ENCODE measurements around the gene SNRPA. TPM values are rescaled to one million over a fixed set of nuclear protein-coding genes. Genes with fewer than 3 reads are reported as not detected.
A peak's percentile ranks its signal among the peaks of the same experiment; 100 is the strongest.

SNRPA gene
- total and polyA plus RNA-seq, 2 of the 8 experiments (the other 6 are each of a cell fraction or from before 2014, with no cell fraction given), result 201 to 202 TPM

DNA sequence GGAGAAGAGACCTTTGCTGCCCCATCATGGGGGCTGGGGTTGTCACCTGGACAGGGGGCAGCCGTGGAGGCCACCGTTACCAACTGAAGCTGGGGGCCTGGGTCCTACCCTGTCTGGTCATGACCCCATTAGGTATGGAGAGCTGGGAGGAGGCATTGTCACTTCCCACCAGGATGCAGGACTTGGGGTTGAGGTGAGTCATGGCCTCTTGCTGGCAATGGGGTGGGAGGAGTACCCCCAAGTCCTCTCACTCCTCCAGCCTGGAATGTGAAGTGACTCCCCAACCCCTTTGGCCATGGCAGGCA lies 57.0 kb downstream of the SNRPA start:
- peaks cover 21% of the 10 kb centered on the region for H3K79me1 ChIP-seq (ENCODE audit: low read depth, low read length)
- H2AFZ ChIP-seq (ENCODE audit: low read length), result no peak overlapping the region
- peaks cover 3 to 30% (median 13%) of the 10 kb centered on the region in 4 experiments; a peak in 6 of 8 replicates for H3K36me3 ChIP-seq (ENCODE audit: control insufficient read depth in 2 of 4, insufficient read depth in 4 of 4, low read length in 3 of 4)
- ChIA-PET POLR2A (ENCODE audit: partially characterized antibody) (interaction anchor here (0.7 to 15.7 kb wide), 15 partner anchors 7 to 154 kb away, joined by 3 to 241 read pairs (median 6); partner anchors contain the start of genes ACTMAP, EGLN2, MIA and RAB4B), CTCF (ENCODE audit: partially characterized antibody) (interaction anchor here (0.7 to 4.4 kb wide), 20 partner anchors 9 to 336 kb away, joined by 3 to 26 read pairs (median 4); partner anchors contain the start of genes COQ8B, ITPKC and RAB4B)
- H2BK20ac ChIP-seq (ENCODE audit: low read length), result no peak overlapping the region
- H2AK5ac ChIP-seq (ENCODE audit: low read depth, low read length), result no peak overlapping the region
- H3K27me3 ChIP-seq (replicated peaks in 1 of 4; ENCODE audit: control insufficient read depth in 3 of 4, extremely low read depth in 1 of 4, insufficient read depth in 3 of 4, low read length in 3 of 4), result peaks cover 0 to 3% (median 0%) of the 10 kb centered on the region in 4 experiments; a peak in 2 of 7 replicates
- no peak overlapping the region for H3K4me2 ChIP-seq (ENCODE audit: insufficient read depth in 1 of 2, low read depth in 2 of 2, low read length in 2 of 2)
- H2BK120ac ChIP-seq (replicated peaks; ENCODE audit: low read depth, low read length), result no peak overlapping the region
- H3K56ac ChIP-seq (replicated peaks; ENCODE audit: insufficient read length, low read depth, low read length), result no peak overlapping the region
- peaks cover 6 to 52% (median 21%) of the 10 kb centered on the region in 4 experiments for H3K4me1 ChIP-seq (replicated peaks in 1 of 4; ENCODE audit: control insufficient read depth in 3 of 4, insufficient read depth in 4 of 4, low read length in 3 of 4)
- 88% methylated on average over 2 of the region's 2 CpGs; no CpG with 5 or more reads in 1 of the 2 experiments for WGBS, 2 experiments (ENCODE audit: extremely low coverage in 1 of 2, insufficient coverage in 1 of 2, insufficient read length in 1 of 2, insufficient replicate concordance in 2 of 2, low coverage in 1 of 2, low lambda C conversion rate in 2 of 2, missing lambda C conversion rate in 1 of 2)
- no peak overlapping the region for H4K8ac ChIP-seq (ENCODE audit: extremely low read depth, insufficient read depth, low read length)
- H4K20me1 ChIP-seq (replicated peaks in 1 of 2; ENCODE audit: control insufficient read depth in 1 of 2, insufficient read depth in 2 of 2, low read length in 2 of 2), result peaks cover 35 to 48% of the 10 kb centered on the region in 2 experiments
- no peak overlapping the region for H3K14ac ChIP-seq (ENCODE audit: insufficient read length)
- H3K9me3 ChIP-seq (ENCODE audit: insufficient read depth in 2 of 2, low read depth in 1 of 2, low read length in 1 of 2), result no peaks in the 10 kb centered on the region
- no peak overlapping the region for H3K4ac ChIP-seq (replicated peaks; ENCODE audit: insufficient read length, low read depth, low read length)
- H3K18ac ChIP-seq (ENCODE audit: extremely low read depth, low read length), result no peak overlapping the region
- H3K9ac ChIP-seq (replicated peaks in 1 of 4; ENCODE audit: extremely low read depth in 1 of 4, low read depth in 3 of 4, low read length in 3 of 4), result no peak overlapping the region
- no peak overlapping the region for H2BK12ac ChIP-seq (ENCODE audit: low read depth, low read length)
- FAIRE-seq (no peak), DNase-seq (ENCODE audit: low read depth in 1 of 2, low spot score in 2 of 2) (no peak)
- H4K91ac ChIP-seq (replicated peaks; ENCODE audit: insufficient read length, low read length), result no peak overlapping the region
- no peak overlapping the region for H3K27ac ChIP-seq (ENCODE audit: low read depth, low read length)
- peak overlapping the region; percentile 78; the same call in 1 of the 2 replicates for H2BK5ac ChIP-seq (ENCODE audit: low read depth, low read length)
- H3K23ac ChIP-seq (ENCODE audit: insufficient read length), result no peak overlapping the region
- peaks cover 12% of the 10 kb centered on the region; the same call in 1 of the 2 replicates for H3K23me2 ChIP-seq (ENCODE audit: low read depth, low read length)
- H2BK15ac ChIP-seq (ENCODE audit: low read length), result no peak overlapping the region
- peaks cover 0 to 44% of the 10 kb centered on the region in 2 experiments; a peak in 3 of 4 replicates for H3K79me2 ChIP-seq (ENCODE audit: control insufficient read depth in 1 of 2, insufficient read depth in 2 of 2, low read length in 2 of 2)
- H4K5ac ChIP-seq (ENCODE audit: insufficient read length, low read depth, low read length), result no peak overlapping the region
- H3K4me3 ChIP-seq (ENCODE audit: extremely low read depth in 1 of 4, insufficient read depth in 2 of 4, low read depth in 3 of 4, low read length in 4 of 4), result no peak overlapping the region
- TF ChIP-seq CTBP2 (IDR thresholded peaks at IDR 0.05; ENCODE audit: borderline replicate concordance, insufficient read depth, insufficient read length, low read length) (no peak), CBX5 (IDR thresholded peaks at IDR 0.05; ENCODE audit: low read depth, low read length) (no peak), POU5F1 (IDR thresholded peaks at IDR 0.05; ENCODE audit: low read depth, low read length) (no peak), CBX8 (IDR thresholded peaks at IDR 0.05; ENCODE audit: borderline replicate concordance, low read depth, low read length) (no peak), PHF8 (conservative IDR thresholded peaks at IDR 0.05; ENCODE audit: low read depth, low read length) (no peak), SIX5 (IDR thresholded peaks at IDR 0.05; ENCODE audit: low read depth, low read length) (no peak), FOSL1 (IDR thresholded peaks at IDR 0.05; ENCODE audit: insufficient read depth, low read depth, low read length) (no peak), SIN3A (conservative IDR thresholded peaks at IDR 0.05 in 1 of 2, IDR thresholded peaks at IDR 0.05 in 1 of 2; ENCODE audit: low read depth in 1 of 2, low read length in 2 of 2) (no peak), TAF1 (IDR thresholded peaks at IDR 0.05; ENCODE audit: low read depth, low read length) (no peak), RAD21 (IDR thresholded peaks at IDR 0.05 in 1 of 2, conservative IDR thresholded peaks at IDR 0.05 in 1 of 2; ENCODE audit: low read depth in 2 of 2, low read length in 2 of 2) (no peak), BCL11A (IDR thresholded peaks at IDR 0.05; ENCODE audit: low read depth in 2 of 2, low read length in 2 of 2) (no peak), GABPA (IDR thresholded peaks at IDR 0.05; ENCODE audit: borderline replicate concordance, insufficient read depth, low read length) (no peak), SP4 (IDR thresholded peaks at IDR 0.05; ENCODE audit: low read length) (no peak)

All from H1 (cell line).